HG02759 (cell line): ENCODE results near the gene DDX17.

Experiments
- ATAC-seq: cut with Tn5 transposase; IDR thresholded peaks from one replicate; pipeline ENCODE4 v1.9.1; 2021; ENCODE audit warnings: mild to moderate bottlenecking, moderate library complexity; ENCODE audit not compliant: unreplicated experiment

DDX17 gene

GRCh38 chr22:38451404-38451803, 54.7 kb downstream of the DDX17 start:
- ATAC-seq = no peak

DNA sequence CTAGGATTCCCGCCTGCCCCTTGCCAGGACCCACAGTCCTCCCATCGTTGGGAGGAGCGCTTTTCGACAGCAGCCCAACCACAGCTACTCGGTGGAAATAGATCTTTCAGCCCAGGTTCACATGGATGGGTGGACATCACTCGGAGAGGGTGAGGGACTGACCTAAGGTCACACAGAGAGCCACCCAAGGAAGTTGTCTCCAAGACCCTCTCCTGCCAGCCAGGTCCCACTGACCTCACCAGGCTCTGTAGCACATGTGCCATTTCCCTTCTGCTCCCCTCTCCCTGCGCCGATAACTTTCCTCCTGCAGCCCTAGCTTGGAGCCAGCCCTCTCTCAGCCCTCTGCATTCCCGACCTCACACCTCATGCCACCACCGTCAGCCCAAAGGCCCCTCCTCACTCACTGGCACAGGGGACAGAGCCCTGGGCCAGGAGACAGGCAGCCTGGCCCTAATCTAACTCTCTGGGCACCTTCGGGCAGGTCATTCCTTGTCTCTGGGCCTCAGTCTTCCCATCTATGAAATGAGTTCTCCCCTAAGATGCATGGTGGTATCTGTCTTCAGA, 55.8 kb downstream of the DDX17 start:
- no peak for ATAC-seq

- no peak for ATAC-seq
Observed at GRCh38 chr22:38449776-38450175, 56.3 kb downstream of the DDX17 start.

GRCh38 chr22:38448945-38449745, 57.0 kb downstream of the DDX17 start:
- ATAC-seq = no peak

DNA sequence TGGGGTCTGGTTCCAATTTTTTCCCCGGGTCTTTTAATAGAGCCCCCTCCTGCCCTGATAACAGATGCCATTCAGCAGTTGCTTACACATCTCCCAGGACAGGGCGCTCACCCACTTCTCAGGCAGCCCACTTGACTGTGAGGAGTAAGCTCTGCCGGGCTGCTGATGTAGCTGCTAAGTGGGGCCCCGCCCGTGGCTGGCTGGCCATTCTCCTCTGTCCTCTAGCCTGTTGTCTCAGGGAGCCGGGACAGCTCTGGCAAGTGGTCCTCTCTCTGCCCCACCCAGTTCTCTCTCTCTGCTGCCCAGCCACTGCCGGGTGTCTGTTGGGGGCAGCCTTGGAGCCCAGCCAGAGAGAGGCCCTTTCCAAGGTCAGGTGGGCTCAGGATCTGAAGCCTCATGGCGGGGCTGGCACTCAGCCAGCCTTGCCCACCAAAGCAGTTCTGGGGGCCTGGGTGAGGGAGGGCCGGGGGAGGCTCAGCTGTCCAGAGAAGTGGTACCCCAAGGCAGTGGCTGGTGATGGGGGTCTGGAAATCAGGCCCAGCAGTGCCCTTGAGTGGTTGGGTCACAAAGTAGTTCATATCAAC, 60.0 kb downstream of the DDX17 start:
- ATAC-seq = no peak

- ATAC-seq = no peak
Observed at GRCh38 chr22:38444783-38445182, 61.3 kb downstream of the DDX17 start.

GRCh38 chr22:38443628-38444521, 62.2 kb downstream of the DDX17 start:
- ATAC-seq = no peak

- ATAC-seq = no peak
Observed at GRCh38 chr22:38442967-38443627, 63.0 kb downstream of the DDX17 start.

GRCh38 chr22:38441620-38442287, 64.4 kb downstream of the DDX17 start:
- no peak for ATAC-seq

- ATAC-seq = no peak
Observed at GRCh38 chr22:38440747-38441350, 65.3 kb downstream of the DDX17 start.

- no peak for ATAC-seq
Observed at GRCh38 chr22:38437416-38437815, 68.7 kb downstream of the DDX17 start.

GRCh38 chr22:38436629-38437395, 69.3 kb downstream of the DDX17 start:
- ATAC-seq = no peak

DNA sequence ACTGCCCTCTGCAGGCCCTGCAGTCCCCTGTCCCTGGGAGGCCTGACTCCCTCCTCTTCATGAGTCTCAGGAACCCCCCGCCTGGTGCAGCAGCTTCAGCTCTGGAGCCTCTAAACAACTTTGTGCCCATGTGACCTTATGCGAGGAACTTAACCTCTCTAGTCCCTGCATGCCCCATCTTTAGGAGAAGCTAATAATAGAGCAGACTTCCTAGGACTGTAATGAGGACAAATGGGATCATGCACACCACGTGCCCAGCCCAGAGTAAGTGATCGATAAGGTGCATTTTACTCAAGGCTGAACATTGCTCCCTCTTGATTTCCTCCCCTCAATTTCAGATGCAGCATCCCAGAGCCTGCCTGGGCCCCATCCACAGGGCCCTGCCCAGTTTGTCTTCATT, 70.1 kb downstream of the DDX17 start:
- no peak for ATAC-seq

DNA sequence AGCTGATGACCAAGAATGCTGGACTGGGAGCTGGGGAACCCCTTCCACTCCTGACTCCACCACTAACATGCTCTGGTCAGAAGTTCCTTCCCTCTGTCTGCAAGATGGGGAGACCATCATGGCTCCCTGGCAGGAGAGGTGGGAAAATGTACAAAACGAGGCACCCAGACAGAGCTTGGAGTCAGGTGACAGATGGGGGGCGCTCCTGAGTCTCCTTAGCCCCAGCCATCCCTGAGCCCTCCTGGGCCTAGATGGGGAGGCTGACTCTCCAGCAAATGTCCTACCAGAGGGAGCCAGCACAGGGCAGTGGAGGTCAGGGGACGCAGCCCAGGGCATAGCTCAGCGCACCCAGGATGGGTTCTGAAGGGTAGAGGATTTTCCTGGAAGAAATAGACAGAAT, 71.1 kb downstream of the DDX17 start:
- no peak for ATAC-seq

- ATAC-seq = no peak
Observed at GRCh38 chr22:38433871-38434270, 72.2 kb downstream of the DDX17 start.
